WERI-Rb-1 (cell line): ENCODE results near the gene CFAP206.
A peak's percentile ranks its signal among the peaks of the same experiment; 100 is the strongest.

Experiments
- DNase-seq: peaks from one replicate; pipeline ENCODE4 v3.0.0-alpha.2; 2020
- H3K27ac ChIP-seq: fragments of 250-450 bp; sonication (Bioruptor Pico); 2 replicates; pipeline ENCODE4 v1.5.1; 2020; ENCODE audit warnings: mild to moderate bottlenecking, moderate library complexity
- H3K27me3 ChIP-seq: fragments of 250-450 bp; sonication (Bioruptor Pico); 2 replicates; pipeline ENCODE4 v1.5.1; 2021; ENCODE audit warnings: mild to moderate bottlenecking, low read depth, moderate library complexity; ENCODE audit not compliant: insufficient read depth, severe bottlenecking
- H3K36me3 ChIP-seq: fragments of 250-450 bp; sonication (Bioruptor Pico); 2 replicates; pipeline ENCODE4 v1.5.1; 2020; ENCODE audit warnings: mild to moderate bottlenecking, moderate library complexity
- H3K4me3 ChIP-seq: 2 replicates; pipeline ENCODE4 v1.5.1; 2011; ENCODE audit warnings: low read depth, mild to moderate bottlenecking, control low read depth, low read length
- H3K9me3 ChIP-seq: fragments of 250-450 bp; sonication (Bioruptor Pico); 2 replicates; pipeline ENCODE4 v1.5.1; 2021; ENCODE audit warnings: mild to moderate bottlenecking, moderate library complexity; ENCODE audit not compliant: severe bottlenecking
- CTCF ChIP-seq: IDR thresholded peaks from 2 replicates; pipeline ENCODE4 v1.5.1; 2011; ENCODE audit warnings: low read depth, mild to moderate bottlenecking, control low read depth, inconsistent platforms, low read length

The CFAP206 gene

GRCh38 chr6:87407901-87408720, at the start of gene CFAP206:
Gene CFAP206, plus strand, starts transcription at chr6:87407972. Its CDS starts 1,868 bp downstream, at chr6:87409840.
- TF ChIP-seq CTCF: no peak
- Histone ChIP-seq H3K36me3 (peaks cover 5% of the 10 kb centered on the region), H3K4me3 (peak within 1 kb of the TSS; percentile 97), H3K27ac (peak within 1 kb of the TSS; percentile 91), H3K27me3 (no peaks in the 10 kb centered on the region), H3K9me3 (no peaks in the 10 kb centered on the region)
- DNase-seq: peak; percentile 89

GRCh38 chr6:87364602-87365252, 43.0 kb upstream of the CFAP206 start:
- peaks cover 4% of the 10 kb centered on the region for H3K9me3 ChIP-seq
- H3K27ac ChIP-seq: no peak overlapping the region
- no peak for DNase-seq
- no peak overlapping the region for H3K4me3 ChIP-seq
- TF ChIP-seq CTCF: no peak
- H3K27me3 ChIP-seq: no peaks in the 10 kb centered on the region
- H3K36me3 ChIP-seq: no peaks in the 10 kb centered on the region

- Histone ChIP-seq H3K9me3 (peaks cover 4% of the 10 kb centered on the region), H3K27ac (no peak overlapping the region), H3K27me3 (no peaks in the 10 kb centered on the region), H3K36me3 (no peaks in the 10 kb centered on the region), H3K4me3 (no peak overlapping the region)
- no peak for DNase-seq
- TF ChIP-seq CTCF: no peak
Measured at GRCh38 chr6:87366072-87366827, 41.5 kb upstream of the CFAP206 start.

GRCh38 chr6:87366899-87367298, 40.9 kb upstream of the CFAP206 start:
- Histone ChIP-seq H3K4me3 (no peak overlapping the region), H3K27me3 (no peaks in the 10 kb centered on the region), H3K36me3 (no peaks in the 10 kb centered on the region), H3K27ac (no peak overlapping the region), H3K9me3 (peaks cover 4% of the 10 kb centered on the region)
- no peak for DNase-seq
- no peak for TF ChIP-seq CTCF

- Histone ChIP-seq H3K27ac (no peak overlapping the region), H3K4me3 (no peak overlapping the region), H3K36me3 (no peaks in the 10 kb centered on the region), H3K27me3 (no peaks in the 10 kb centered on the region), H3K9me3 (peaks cover 4% of the 10 kb centered on the region)
- no peak for TF ChIP-seq CTCF
- no peak for DNase-seq
Measured at GRCh38 chr6:87373377-87373776, 34.4 kb upstream of the CFAP206 start.
